MG63 (cell line): ENCODE measurements around the gene TTC28. TPM values are rescaled to one million over a fixed set of nuclear protein-coding genes. Genes with fewer than 3 reads are reported as not detected.

ENCODE experiments used
- DNase-seq: peaks from one replicate; pipeline ENCODE4 v3.0.0-alpha.2; 2020
- H3K27me3 ChIP-seq: fragments of 250-450 bp; sonication (Bioruptor Pico); 2 replicates; pipeline ENCODE4 v1.5.1; 2020; ENCODE audit warnings: mild to moderate bottlenecking, moderate library complexity
- H3K36me3 ChIP-seq: fragments of 250-450 bp; sonication (Bioruptor Pico); 2 replicates; pipeline ENCODE4 v1.5.1; 2020; ENCODE audit warnings: mild to moderate bottlenecking, moderate library complexity
- H3K4me3 ChIP-seq: fragments of 250-450 bp; sonication (Bioruptor Pico); 2 replicates; pipeline ENCODE4 v1.5.1; 2020; ENCODE audit warnings: mild to moderate bottlenecking, moderate library complexity
- H3K9me3 ChIP-seq: fragments of 250-450 bp; sonication (Bioruptor Pico); 2 replicates; pipeline ENCODE4 v1.5.1; 2020; ENCODE audit warnings: mild to moderate bottlenecking, moderate library complexity
- total RNA-seq: library from RNA; depleted of rRNA; stranded (reverse); fragments of >200 nt; shearing (Covaris generic); gene quantifications from 2 replicates; pipeline ENCODE4 v1.2.3, GENCODE V29; 2014; ENCODE audit warnings: low replicate concordance

TTC28 gene
- total RNA-seq, 1 experiment from 2014 or later: 3.1 TPM

DNA sequence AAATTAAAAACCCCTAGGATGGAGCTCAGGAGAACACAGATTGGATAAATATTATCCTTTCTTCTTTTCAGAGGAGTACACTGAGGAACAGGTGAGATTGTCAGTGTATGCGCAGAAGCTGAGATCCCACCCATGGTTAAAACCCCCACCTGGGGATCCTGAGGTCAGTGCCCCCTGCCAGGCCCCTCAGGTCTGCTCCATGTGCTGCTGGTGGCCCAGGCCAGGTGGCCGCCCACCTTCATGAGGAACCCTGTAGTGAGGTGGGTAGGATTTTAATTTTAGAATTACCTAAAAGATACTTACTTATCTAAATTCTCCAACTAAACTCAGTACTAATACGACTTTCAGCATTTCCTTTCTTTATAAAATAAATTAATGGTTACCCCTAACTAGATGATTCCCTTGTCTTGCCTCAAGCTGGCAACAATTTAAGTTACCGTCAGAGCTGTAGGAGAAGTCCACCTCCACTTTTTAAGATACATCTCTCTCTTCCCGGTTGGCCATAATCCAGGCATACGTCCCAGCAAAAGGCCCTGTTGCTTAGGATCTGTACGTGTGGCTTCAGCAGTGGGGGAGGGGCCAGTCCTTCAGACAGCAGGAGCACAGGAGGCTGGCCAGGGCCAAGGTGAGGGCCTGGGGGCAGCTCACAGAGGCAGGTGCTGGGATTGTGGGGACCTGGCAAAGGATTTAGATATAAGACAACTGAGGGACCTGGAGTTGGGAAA, 699.1 kb downstream of the TTC28 start:
- Histone ChIP-seq H3K9me3 (no peaks in the 10 kb centered on the region), H3K27me3 (no peaks in the 10 kb centered on the region), H3K36me3 (peaks cover 2% of the 10 kb centered on the region), H3K4me3 (no peak overlapping the region)
- no peak for DNase-seq

DNA sequence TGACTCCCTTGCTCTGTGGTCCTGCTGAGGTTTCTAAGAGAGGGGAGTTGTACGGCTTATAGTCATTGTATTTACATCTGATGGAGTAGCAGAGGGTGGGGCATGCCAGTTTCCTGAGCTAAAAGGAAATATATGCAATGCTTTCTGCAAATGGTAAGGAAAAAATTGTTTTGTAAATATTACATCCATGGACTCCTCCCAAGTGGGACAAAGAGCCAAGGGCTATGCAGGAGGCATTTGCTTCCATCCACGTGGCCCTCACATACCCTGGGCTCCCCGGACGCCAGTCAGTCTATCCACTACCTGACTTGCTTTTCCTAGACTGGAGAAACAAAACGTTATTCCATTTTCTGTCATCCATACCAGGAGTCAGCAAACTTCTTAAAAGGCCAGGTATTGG, 700.8 kb downstream of the TTC28 start:
- Histone ChIP-seq H3K9me3 (no peaks in the 10 kb centered on the region), H3K27me3 (no peaks in the 10 kb centered on the region), H3K36me3 (peaks cover 2% of the 10 kb centered on the region), H3K4me3 (no peak overlapping the region)
- no peak for DNase-seq

DNA sequence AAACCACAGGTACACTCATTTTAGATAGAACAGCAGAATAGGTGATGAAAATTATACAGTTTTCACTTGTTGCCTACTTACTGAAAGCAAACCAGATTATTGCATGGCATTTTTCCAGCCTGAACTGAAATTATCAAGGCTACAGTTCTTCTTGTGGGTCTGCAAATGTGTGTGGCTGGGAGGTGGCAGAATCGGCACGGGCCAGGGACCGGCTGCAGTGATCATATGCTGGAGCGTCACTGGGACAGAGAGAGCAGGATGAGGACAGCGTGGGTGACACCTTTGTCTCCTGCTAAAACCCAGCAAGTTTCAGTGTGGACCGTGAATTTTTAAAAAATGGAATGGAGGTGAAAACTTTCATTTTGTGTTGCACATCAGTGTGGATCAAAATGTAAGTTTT, 701.3 kb downstream of the TTC28 start:
- DNase-seq: no peak
- H3K4me3 ChIP-seq: no peak overlapping the region
- no peaks in the 10 kb centered on the region for H3K9me3 ChIP-seq
- peaks cover 2% of the 10 kb centered on the region for H3K36me3 ChIP-seq
- H3K27me3 ChIP-seq: no peaks in the 10 kb centered on the region

DNA sequence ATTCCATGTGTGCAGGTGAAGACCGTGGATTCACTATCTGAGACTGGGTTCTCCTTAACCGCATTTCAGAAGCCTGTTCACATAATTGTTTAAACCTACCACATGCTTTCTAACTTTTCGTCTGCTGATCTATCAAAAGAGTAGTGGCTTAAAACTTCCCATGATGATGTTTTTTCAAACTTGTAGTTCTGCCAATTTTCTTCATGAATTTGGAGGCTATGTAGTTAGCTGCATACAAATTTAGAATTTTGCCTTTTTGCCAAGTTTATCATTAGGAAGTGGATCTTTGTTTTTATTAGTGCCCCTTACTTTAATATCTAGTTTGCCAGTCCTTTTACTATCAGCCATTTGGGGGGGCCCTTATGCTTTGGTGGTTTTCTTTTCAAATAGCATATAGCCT, 703.1 kb downstream of the TTC28 start:
- Histone ChIP-seq H3K36me3 (peaks cover 2% of the 10 kb centered on the region), H3K27me3 (no peaks in the 10 kb centered on the region), H3K9me3 (no peaks in the 10 kb centered on the region), H3K4me3 (no peak overlapping the region)
- DNase-seq: no peak

DNA sequence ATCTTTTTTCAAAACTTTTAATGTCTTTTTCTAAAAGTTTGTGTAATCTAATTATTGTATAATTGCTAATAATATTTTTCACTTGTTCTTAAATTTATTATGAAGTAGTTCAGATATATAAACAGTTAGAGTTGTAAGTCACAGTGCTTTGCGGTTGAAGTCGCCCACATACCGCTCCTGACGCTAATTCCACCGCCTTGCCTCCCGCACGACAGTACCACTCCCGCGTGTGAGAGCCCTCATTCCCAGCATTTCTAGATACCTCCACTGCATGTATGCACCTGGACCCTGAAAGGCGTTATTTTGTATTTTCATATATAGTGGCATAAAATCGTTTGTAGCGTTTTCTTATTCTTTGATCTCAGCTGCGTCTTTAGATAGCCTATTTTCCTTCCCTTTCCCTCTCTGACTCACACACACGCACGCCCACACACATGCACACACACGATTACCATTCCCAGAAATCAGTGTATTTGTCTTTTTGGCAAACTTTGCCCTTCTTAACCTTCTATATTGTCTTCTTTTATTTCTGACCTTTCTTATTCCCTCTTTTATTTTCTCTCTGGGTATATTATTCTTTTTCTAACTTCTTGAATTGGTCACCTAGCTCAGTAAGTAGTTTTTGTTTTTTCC, 704.1 kb downstream of the TTC28 start:
- no peak for DNase-seq
- Histone ChIP-seq H3K4me3 (no peak overlapping the region), H3K9me3 (peaks cover 3% of the 10 kb centered on the region; the same call in 1 of the 2 replicates), H3K27me3 (no peaks in the 10 kb centered on the region), H3K36me3 (peaks cover 2% of the 10 kb centered on the region)

DNA sequence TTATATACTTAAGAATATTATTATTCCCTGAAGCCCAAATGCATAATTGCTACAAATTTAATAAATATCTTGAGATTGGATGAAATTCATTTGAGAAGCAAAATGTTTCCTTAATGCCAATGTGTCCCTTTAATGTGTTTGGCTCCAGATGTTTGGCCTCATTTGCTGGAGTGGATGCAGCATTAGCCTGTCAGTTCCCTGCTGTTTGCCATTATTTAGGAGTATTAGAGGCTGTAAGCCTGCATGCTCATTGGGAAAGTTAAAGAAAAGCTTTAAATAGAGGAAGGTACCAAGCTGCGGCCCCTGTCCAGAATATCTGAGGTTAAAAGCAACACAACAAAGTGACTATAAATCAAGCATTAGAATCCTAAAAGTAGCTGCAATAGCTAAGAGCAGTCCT, 705.8 kb downstream of the TTC28 start:
- H3K27me3 ChIP-seq: no peaks in the 10 kb centered on the region
- peaks cover 2% of the 10 kb centered on the region for H3K36me3 ChIP-seq
- DNase-seq: no peak
- H3K4me3 ChIP-seq: no peak overlapping the region
- H3K9me3 ChIP-seq: peaks cover 16% of the 10 kb centered on the region

DNA sequence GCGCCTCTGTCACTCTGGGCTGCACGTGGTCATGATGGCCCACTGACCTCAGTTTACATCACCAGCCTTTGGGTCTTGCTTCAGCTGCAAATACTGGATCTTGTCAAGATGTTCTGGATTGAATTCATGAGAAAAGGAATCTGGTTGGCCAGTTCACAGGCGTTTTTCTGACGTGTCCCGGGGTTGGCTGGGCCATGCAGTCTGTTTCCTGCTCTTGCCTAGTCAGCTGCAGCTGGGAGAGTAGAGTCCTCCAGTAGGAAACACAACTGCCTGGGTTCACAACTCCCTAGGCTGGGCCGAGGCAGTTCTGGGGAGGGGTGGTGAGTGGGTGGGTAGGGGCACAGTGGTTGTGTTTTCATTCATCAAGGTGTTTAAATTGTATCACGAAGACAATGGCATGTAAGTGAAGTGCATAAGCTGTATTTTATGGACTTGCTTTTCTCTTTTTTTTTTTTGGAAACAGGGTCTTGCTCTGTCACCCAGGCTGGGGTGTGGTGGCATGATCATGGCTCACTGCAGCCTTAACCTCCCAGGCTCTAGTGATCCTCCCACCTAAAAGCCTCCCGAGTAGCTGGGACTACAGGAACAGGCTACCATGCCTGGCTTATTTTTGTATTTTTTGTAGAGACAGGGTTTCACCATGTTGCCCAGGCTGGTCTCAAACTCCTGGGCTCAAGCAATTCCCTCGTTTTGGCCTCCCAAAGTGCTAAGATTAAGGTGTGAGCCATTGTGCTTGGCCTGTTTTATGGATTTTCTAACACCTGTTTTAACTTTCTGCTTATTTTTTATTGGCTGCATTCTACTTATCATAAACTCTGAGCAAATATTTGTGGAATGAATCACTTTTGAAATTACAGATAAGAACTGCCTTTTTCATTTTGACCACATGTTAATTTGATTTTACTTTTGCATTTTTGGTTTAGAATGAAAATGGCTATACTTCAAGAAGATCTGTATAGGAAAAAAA, 706.6 kb downstream of the TTC28 start:
- H3K9me3 ChIP-seq: peaks cover 16% of the 10 kb centered on the region
- H3K4me3 ChIP-seq: no peak overlapping the region
- no peaks in the 10 kb centered on the region; the same call in 1 of the 2 replicates for H3K36me3 ChIP-seq
- DNase-seq: no peak
- H3K27me3 ChIP-seq: no peaks in the 10 kb centered on the region

DNA sequence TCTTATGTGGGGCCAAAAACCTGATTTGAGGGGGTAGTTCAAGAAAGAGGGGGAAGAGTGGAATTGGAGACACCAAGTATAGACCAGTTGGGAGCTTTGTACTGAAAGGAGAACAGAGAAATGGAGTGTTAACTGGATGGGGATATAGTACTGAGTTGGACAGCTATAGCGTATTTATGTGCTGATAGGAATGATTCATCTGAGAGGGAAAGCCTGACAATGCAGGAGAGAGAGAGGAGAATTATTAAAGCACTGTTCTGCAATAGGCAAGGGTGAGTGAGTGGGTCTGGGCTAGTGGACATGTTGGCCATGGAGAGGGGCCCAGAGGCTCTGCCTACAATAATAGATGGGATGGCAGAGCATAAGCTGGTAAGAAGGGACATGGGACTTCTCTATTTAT, 707.7 kb downstream of the TTC28 start:
- no peak for DNase-seq
- H3K9me3 ChIP-seq: peaks cover 16% of the 10 kb centered on the region

DNA sequence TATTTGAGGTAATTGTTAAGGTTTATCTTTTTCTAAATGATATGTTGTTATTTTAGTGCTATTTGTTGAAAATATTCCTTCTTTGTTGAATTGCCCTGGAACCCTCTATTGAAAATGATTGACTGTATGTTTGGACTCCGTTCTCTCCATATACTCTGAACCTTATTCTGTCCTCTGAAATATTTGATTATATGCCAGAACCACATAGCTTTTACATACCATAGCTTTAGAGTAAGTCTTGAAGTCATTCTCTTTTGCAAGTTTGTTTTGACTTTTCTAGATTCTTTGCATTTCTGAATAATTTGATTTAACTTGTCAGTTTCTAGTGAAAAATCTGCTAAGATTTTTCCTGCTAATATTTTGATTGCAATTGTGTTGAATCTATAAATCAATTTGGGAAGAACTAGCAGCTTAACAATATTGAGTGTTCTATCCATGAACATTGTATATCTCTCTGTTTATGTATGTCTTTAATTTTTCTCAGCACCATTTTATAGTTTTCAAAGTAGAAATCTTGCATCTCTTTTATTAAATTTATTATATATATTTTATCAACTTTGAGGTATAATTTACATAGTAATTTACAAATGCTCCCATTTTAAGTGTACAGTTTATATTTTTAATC, 708.9 kb downstream of the TTC28 start:
- H3K36me3 ChIP-seq: no peaks in the 10 kb centered on the region
- H3K27me3 ChIP-seq: no peaks in the 10 kb centered on the region
- no peak overlapping the region for H3K4me3 ChIP-seq
- DNase-seq: no peak
- H3K9me3 ChIP-seq: peaks cover 16% of the 10 kb centered on the region

More for the DNA sequence above, 707.7 kb downstream of the TTC28 start:
- H3K27me3 ChIP-seq: no peaks in the 10 kb centered on the region
- no peaks in the 10 kb centered on the region; the same call in 1 of the 2 replicates for H3K36me3 ChIP-seq
- H3K4me3 ChIP-seq: no peak overlapping the region

DNA sequence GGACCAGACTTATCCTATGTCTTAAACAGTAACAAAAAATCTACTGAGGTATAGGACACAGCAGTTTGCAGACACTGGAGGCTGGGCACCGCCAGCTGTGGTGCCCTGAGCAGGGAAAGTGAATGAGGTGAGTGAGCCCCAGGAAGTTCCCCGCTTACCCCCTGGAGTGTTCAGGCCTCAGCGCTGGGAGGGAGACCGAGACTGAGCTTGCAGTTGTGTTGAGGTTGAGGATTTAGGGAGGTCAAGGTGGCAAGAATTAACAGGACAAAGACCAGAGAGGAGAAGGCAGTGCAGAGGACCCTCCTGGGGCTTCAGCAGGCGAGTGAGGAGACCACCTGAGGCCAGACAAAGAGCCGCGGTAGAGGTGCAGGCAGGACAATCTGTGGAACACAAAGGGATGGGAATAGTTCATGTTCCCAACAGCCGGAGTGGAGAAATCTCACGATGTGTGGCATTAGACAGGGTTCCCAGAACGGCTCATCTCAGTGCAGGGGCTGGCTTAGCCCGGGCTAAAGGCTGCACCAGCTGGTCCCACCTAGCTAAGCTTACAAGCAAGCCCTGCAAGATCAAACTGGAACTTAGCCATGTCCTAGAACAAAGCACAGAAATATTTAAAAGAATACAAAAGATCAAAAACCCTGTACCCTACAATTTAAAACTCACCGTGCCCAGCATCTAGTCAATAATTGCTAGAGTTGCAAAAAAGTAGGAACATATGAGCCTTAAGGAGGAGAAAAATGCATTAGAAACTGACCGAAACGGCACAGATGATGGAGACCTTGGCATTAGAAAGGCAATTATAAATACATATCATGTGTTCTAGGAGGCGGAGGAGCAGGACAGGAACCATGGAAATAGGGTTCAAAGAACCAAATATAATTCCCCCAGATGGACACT, 713.2 kb downstream of the TTC28 start:
- no peaks in the 10 kb centered on the region for H3K27me3 ChIP-seq
- no peak overlapping the region for H3K4me3 ChIP-seq
- H3K9me3 ChIP-seq: peaks cover 16% of the 10 kb centered on the region
- no peaks in the 10 kb centered on the region for H3K36me3 ChIP-seq
- no peak for DNase-seq

DNA sequence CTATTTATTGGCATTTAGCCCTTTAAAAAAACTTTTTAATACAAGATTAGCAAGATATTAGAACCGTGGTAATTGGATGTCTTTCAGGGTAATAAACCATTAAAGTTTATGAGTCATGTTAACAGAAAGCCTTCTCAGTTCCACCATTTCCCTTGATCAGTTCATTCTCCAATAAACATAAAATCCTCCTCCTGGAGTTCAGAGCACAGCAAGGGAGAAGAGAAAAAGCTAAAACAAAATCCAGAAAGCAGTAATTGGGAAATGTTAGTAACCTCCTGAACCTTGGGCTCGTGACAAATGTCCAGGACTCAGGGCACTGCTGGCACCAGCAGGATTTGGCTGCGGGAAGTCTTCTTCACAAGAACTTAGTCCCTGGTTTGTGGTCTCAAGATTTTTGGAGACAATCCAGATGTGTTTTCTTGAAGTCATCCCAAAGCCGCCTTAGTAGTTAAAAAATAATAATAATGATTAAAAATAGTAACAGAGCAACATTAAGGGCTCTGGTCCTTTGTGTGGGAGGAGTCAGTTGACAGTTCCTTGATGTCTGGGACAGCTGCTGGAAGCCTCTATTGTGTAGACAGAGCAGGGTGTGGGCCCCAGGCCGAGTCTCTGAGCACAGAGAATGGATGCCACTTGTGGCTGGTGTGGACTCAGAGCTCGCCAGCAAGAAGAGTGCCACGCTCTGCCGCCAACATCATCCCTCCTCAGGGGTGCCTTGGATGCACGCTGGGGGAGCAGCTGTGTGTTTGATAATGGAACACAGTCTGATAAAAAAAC, 717.2 kb downstream of the TTC28 start:
- Histone ChIP-seq H3K9me3 (no peaks in the 10 kb centered on the region), H3K36me3 (no peaks in the 10 kb centered on the region), H3K4me3 (no peak overlapping the region), H3K27me3 (no peaks in the 10 kb centered on the region)
- DNase-seq: peak; percentile 49

DNA sequence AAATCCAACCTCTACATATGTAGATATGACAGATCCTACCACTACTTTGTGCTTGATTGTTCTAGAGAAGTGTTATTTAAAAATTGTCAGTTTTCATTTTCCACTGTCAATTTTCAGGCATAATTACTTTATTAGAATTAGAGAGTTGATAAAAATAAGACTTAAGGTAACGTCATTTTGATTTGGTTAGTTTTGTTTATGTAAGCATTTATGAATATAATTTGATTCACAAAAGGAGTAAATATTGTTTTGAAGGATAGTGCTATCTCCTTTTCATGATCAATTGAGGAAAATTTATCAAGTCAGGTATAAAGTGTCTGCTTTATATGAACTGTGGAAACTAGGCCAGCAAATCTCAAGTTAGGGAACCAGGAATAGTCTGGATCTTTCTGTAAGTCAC, 718.0 kb downstream of the TTC28 start:
- no peaks in the 10 kb centered on the region for H3K27me3 ChIP-seq
- peaks cover 3% of the 10 kb centered on the region; the same call in 1 of the 2 replicates for H3K9me3 ChIP-seq
- no peaks in the 10 kb centered on the region for H3K36me3 ChIP-seq
- no peak overlapping the region for H3K4me3 ChIP-seq
- DNase-seq: no peak

DNA sequence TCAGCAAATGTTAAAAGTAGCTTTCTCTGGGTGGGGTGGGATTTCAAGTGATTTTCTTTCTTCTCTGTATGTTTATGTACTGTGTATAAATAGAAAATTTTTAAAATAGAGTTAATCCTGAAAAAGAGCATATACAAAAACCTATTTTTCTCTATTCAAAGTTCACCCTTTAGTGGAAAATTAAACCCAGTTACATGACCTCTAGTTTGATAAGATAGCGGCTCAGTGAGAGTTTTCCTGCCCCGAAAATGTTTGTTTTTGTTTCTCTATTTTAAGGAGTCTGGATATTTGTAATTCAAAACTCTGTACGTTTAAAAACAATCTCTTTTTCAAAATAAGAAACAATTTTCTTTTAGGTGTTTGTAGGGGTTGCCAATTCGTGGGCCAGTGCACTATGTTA, 718.5 kb downstream of the TTC28 start:
- H3K4me3 ChIP-seq: no peak overlapping the region
- no peak for DNase-seq
- peaks cover 3% of the 10 kb centered on the region; the same call in 1 of the 2 replicates for H3K9me3 ChIP-seq
- H3K27me3 ChIP-seq: no peaks in the 10 kb centered on the region
- H3K36me3 ChIP-seq: no peaks in the 10 kb centered on the region

DNA sequence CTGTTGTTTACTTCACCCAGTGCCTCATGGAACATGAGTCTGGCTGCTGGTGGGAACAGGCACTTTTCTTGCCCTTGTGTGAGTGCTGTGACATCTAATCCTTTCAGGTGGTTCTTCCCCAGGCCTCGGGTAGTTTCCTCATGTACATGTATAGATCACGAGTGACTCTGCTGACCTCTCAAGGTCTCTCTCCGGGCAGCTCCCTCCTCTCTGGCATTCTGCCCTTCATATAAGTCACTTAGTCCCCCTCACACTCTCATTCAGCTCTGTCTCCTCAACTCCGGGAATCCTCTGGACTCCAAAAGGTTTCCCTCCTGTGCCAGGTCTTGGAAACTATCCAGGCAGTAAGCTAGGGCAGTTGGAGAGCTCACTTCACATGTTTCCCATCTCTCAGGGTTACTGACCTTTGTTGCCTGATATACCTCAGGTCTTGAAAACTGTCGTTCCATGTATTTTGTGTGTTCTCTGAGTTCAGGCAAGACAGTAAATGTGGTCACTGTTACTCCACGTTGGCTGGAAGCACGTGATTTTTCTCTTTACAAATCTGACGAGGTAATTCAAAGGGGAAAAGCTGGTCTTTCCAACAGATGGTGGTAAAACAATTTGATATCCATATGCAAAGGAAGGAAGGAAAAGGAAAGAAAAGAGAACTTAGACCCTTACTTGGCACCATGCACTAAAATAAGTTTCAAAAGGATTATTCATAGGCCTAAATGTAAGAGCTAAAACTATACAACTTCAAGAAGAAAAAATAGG, 720.1 kb downstream of the TTC28 start:
- Histone ChIP-seq H3K27me3 (no peaks in the 10 kb centered on the region), H3K36me3 (no peaks in the 10 kb centered on the region; the same call in 1 of the 2 replicates), H3K9me3 (peaks cover 3% of the 10 kb centered on the region; the same call in 1 of the 2 replicates), H3K4me3 (no peak overlapping the region)
- DNase-seq: no peak
